Measurements from ENCODE around the gene MVB12B. TPM values are rescaled to one million over a fixed set of nuclear protein-coding genes. Genes with fewer than 3 reads are reported as not detected.

MVB12B gene
- total RNA-seq, 4 donors from 2014 or later, result 8.5 to 13.0 (median 10.5) TPM

DNA sequence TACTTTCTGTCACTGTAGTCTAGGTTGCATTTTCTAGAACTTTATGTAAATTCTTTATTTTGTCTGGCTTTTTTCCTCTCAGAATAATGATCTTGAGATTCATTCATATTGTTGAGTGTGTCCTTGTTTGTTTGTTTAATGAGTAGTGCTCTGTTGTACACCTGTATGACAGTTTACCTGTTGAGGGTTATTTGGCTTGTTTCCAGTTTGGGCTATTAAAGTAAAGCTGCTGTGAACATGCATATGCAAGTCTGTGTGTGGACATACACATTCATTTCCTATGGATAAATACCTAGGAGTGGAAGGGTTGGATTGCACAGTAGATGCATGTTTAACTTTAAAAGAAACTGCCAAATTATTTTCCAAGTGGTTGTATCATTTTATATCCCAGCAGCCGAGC, 30.4 kb downstream of the MVB12B start:
- TF ChIP-seq, protein P1, sequence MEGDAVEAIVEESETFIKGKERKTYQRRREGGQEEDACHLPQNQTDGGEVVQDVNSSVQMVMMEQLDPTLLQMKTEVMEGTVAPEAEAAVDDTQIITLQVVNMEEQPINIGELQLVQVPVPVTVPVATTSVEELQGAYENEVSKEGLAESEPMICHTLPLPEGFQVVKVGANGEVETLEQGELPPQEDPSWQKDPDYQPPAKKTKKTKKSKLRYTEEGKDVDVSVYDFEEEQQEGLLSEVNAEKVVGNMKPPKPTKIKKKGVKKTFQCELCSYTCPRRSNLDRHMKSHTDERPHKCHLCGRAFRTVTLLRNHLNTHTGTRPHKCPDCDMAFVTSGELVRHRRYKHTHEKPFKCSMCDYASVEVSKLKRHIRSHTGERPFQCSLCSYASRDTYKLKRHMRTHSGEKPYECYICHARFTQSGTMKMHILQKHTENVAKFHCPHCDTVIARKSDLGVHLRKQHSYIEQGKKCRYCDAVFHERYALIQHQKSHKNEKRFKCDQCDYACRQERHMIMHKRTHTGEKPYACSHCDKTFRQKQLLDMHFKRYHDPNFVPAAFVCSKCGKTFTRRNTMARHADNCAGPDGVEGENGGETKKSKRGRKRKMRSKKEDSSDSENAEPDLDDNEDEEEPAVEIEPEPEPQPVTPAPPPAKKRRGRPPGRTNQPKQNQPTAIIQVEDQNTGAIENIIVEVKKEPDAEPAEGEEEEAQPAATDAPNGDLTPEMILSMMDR (IDR thresholded peaks at IDR 0.05; ENCODE audit: low read depth), result no peak

DNA sequence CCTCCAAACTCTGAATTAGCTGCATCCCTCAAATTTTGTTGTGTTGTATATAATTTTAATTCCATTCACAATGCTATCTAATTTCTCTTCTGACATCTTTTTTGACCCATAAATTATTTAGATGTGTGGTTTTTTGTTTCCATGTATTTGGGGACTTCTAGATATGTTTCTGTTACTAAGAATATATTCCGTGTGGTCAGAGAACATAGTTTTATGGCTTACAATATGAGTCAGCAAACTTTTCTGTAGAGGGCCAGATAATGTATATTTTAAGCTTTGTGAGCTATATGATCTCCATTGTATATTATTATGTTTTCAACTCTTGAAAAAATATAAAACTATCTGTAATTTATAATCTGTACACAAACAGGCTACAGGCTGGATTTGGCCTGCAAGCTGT, 33.4 kb downstream of the MVB12B start:
- TF ChIP-seq, protein P1 (IDR thresholded peaks at IDR 0.05; ENCODE audit: low read depth), result no peak

DNA sequence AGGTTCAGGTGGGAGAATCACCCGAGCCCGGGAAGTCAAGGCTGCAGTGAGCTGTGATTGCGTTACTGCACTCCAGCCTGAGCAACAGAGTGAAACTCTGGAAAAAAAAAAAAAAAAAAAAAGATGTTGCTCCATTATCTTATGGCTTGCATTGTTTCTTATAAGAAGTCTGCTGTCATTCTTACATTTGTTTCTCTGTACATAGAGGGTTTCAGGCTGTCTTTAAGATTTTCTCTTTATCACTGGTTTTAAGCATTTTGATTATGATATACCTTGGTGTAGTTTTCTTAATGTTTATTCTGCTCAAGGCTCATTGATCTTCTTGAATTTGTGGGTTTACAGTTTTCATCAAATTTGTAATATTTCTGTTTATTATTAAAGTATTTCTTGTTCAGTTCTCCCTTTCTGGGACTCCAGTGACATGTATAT, 35.2 kb downstream of the MVB12B start:
- TF ChIP-seq, protein P1 (IDR thresholded peaks at IDR 0.05; ENCODE audit: low read depth), result no peak

DNA sequence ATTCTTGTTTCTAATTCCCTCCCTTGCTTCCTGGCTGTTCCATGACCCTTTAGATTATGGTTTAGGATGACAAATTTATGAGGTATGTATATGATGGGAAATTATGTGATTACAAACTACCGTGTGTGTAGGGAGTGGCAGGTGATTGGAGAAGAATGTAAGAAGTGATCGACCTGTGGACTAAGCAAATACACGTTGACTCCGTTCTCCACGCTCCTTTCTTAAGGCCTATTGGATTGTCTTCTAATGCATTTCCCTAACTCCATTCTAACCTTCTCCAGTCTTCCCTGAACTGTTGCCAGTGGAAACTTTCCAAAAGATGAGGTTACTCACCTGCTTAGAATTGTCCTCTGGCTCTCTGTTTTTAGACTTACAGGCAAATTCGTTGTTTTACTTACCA, 36.6 kb downstream of the MVB12B start:
- TF ChIP-seq, protein P1 (IDR thresholded peaks at IDR 0.05; ENCODE audit: low read depth), result no peak

DNA sequence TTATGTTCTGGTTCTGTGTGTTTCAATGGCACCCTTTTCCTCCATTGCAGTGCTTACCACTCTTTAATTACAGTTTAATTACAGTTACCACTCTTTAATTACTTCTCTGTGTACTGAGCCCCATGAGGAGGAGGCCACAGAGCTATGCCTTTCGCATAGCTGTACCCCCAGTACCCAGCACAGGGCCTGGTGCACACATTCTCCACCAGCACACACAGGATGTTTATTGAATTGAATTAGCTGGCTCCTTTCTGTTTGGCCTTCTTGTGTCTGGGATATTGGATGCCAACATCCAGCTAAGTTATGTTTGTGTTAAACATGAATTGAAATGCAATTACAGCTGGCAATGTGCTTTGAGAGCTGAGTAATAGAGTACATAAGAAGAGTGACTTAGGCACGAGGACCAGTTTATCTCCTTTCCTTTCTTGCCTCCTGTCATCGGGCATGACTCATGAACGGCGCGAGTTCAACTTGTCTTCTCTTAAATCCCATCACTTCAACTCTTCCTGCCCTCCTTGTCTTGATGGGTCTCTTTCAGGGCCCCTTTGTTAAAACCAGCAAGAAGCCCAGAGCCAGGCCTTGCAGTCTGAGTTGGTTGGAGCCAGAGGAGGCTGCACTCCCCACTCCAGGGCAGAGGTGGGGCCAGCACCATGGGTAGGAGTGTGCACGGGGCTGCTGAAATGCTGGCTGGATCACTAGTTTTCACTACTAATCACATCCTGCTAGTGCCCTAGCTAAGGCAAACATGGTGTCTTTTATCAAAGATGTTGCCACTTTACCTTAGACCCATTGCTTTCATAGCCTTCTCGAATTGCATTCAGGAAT, 37.4 kb downstream of the MVB12B start:
- TF ChIP-seq, protein P1 (IDR thresholded peaks at IDR 0.05; ENCODE audit: low read depth), result no peak

DNA sequence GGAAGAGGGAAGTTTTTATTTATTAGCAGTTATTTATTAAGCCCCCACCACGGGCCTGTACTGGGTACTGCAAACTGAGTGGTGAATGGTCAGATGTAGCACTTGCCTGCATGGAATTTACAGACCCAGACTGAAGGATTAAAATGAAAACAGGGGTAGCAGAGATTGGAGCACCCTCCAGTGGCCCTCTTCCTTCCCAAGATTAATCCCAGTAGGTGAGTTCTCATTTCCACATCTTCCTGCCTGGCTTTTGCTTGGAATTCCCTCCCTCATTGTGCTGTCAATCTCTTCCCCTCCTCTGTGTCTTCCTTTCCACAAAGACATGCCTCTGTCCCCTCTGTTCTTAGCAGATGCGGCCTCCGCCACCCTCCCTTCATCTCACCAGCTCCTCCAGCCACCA, 39.2 kb downstream of the MVB12B start:
- TF ChIP-seq, protein P1 (IDR thresholded peaks at IDR 0.05; ENCODE audit: low read depth), result no peak

DNA sequence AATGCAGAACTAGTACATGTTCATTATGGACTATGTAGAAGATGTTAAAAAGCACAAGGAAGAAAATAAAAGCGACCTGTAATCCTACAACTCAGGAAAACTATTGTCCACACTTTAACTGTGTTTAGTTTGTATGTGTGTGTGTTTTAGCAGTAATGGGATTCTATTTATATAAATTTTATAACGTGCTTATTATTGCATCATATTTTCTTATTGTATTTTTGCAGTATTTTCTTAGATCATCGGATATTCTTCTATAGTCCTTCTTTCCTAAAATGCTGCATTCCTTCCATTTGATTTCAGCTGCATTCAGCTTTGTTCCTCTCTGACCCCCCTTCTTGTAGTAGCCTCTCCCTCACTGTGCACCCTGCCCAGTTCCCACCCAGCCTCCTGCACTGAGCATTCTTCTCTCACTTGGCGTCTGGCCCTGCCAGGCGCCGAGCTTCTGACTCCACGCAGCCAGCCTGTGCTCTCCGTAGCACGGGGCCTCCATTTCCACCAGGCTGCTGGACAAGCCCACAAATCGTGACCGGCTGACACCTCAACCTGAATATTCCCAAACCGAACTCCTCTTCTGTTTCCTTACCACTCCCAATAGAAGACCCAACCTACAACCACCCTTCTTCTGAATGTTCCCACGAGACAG, 39.9 kb downstream of the MVB12B start:
- TF ChIP-seq, protein P1 (IDR thresholded peaks at IDR 0.05; ENCODE audit: low read depth), result no peak
